WTC11 (cell line): Measurements from ENCODE around the gene FAM76B.

ENCODE experiments used
- CTCF ChIP-seq: fragments of 200-600 bp; IDR thresholded peaks from 2 replicates; pipeline ENCODE4 v1.8.0; 2022; ENCODE audit warnings: antibody characterized with exemption
- ETV6 ChIP-seq: sonication (generic); formaldehyde crosslinking; IDR thresholded peaks from 2 replicates; pipeline ENCODE4 v1.8.1; 2022; ENCODE audit warnings: mild to moderate bottlenecking, missing genetic modification reagents
- IRF1 ChIP-seq: sonication (generic); formaldehyde crosslinking; IDR thresholded peaks from 2 replicates; pipeline ENCODE4 v1.8.0; 2023; ENCODE audit warnings: missing genetic modification reagents
- NFE2L1 ChIP-seq: sonication (generic); formaldehyde crosslinking; IDR thresholded peaks from 2 replicates; pipeline ENCODE4 v1.8.1; 2023; ENCODE audit warnings: missing genetic modification reagents
- NR2C2 ChIP-seq: sonication (generic); formaldehyde crosslinking; IDR thresholded peaks from 2 replicates; pipeline ENCODE4 v1.8.0; 2022; ENCODE audit warnings: mild to moderate bottlenecking, missing genetic modification reagents
- ZNF423 ChIP-seq: fragments of 250-450 bp; sonication (Bioruptor Pico); IDR thresholded peaks from 2 replicates; pipeline ENCODE4 v2.1.2; 2022; ENCODE audit warnings: mild to moderate bottlenecking, moderate library complexity
- ZSCAN18 ChIP-seq: fragments of 250-450 bp; sonication (Bioruptor Pico); IDR thresholded peaks from 2 replicates; pipeline ENCODE4 v2.1.2; 2022; ENCODE audit warnings: mild to moderate bottlenecking, moderate library complexity
- TF ChIP-seq, protein P1 (sequence below): sonication (generic); formaldehyde crosslinking; conservative IDR thresholded peaks from 2 replicates; pipeline ENCODE4 v1.8.1; 2022; ENCODE audit warnings: mild to moderate bottlenecking, missing genetic modification reagents

GRCh38 chr11:95835351-95835750 is 45.8 kb upstream of the FAM76B start:
- TF ChIP-seq CTCF (no peak), ZSCAN18 (CRISPR knock-in tag) (no peak), NR2C2 (CRISPR knock-in tag) (no peak), NFE2L1 (CRISPR knock-in tag) (no peak), ZNF423 (CRISPR knock-in tag) (no peak), IRF1 (CRISPR knock-in tag) (no peak), ETV6 (CRISPR knock-in tag) (no peak)
- TF ChIP-seq, protein P1, sequence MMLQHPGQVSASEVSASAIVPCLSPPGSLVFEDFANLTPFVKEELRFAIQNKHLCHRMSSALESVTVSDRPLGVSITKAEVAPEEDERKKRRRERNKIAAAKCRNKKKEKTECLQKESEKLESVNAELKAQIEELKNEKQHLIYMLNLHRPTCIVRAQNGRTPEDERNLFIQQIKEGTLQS (CRISPR knock-in tag) = no peak
